ENCODE measurements around the gene ALDH16A1. TPM values are rescaled to one million over a fixed set of nuclear protein-coding genes. Genes with fewer than 3 reads are reported as not detected.
"Not testable (repeated sequence)": the region's sequence is repeated elsewhere in the genome, so short reads cannot be mapped to it uniquely, and the experiment has no call there.

ALDH16A1 gene
- total RNA-seq, 2 experiments from 2014 or later: 36.6 to 37.5 TPM

GRCh38 chr19:49453757-49454240 lies 774 bp downstream of the ALDH16A1 start:
- ChIA-PET POLR2A (interaction anchor here (0.9 to 5.0 kb wide), 10 partner anchors 11 to 126 kb away, joined by 3 to 62 read pairs (median 5); partner anchors contain the start of genes FLT3LG and RPL13A), CTCF (interaction anchor here (1.0 to 8.6 kb wide), 6 partner anchors 9 to 93 kb away, joined by 3 to 114 read pairs (median 5); partner anchors contain the start of gene FLT3LG)
- ATAC-seq (peak; percentile 4), DNase-seq (no peak)
- peak overlapping the region; percentile 93 for H3K4me3 Mint-ChIP-seq
- no peaks in the 10 kb centered on the region for H3K9me3 Mint-ChIP-seq (ENCODE audit: insufficient read depth)
- H3K27me3 Mint-ChIP-seq (ENCODE audit: low read depth): no peaks in the 10 kb centered on the region
- peak overlapping the region; percentile 100 for H3K27ac Mint-ChIP-seq
- H3K36me3 Mint-ChIP-seq (ENCODE audit: low read depth): peaks cover 33% of the 10 kb centered on the region
- peaks cover 44% of the 10 kb centered on the region for H3K4me1 Mint-ChIP-seq (ENCODE audit: low read depth)

GRCh38 chr19:49455773-49456172 lies 2.7 kb downstream of the ALDH16A1 start:
- H3K4me3 Mint-ChIP-seq: no peak overlapping the region
- DNase-seq (no peak), ATAC-seq (no peak)
- peak overlapping the region; percentile 10 for H3K27ac Mint-ChIP-seq
- ChIA-PET POLR2A (interaction anchor here (1.0 kb wide), 1 partner anchor 14 kb away, joined by 3 read pairs; no protein-coding TSS in a partner anchor), CTCF (interaction anchor here (1.1 to 8.6 kb wide), 2 partner anchors 15 to 21 kb away, joined by 3 to 114 read pairs; partner anchors contain the start of gene FLT3LG)
- H3K36me3 Mint-ChIP-seq (ENCODE audit: low read depth): peaks cover 22% of the 10 kb centered on the region
- H3K4me1 Mint-ChIP-seq (ENCODE audit: low read depth): peaks cover 27% of the 10 kb centered on the region
- H3K9me3 Mint-ChIP-seq (ENCODE audit: insufficient read depth): no peaks in the 10 kb centered on the region
- H3K27me3 Mint-ChIP-seq (ENCODE audit: low read depth): no peaks in the 10 kb centered on the region

- Mint-ChIP-seq H3K4me3 (no peak overlapping the region), H3K27me3 (ENCODE audit: low read depth) (no peaks in the 10 kb centered on the region), H3K4me1 (ENCODE audit: low read depth) (peaks cover 26% of the 10 kb centered on the region), H3K36me3 (ENCODE audit: low read depth) (peaks cover 20% of the 10 kb centered on the region), H3K27ac (peak overlapping the region; percentile 10), H3K9me3 (ENCODE audit: insufficient read depth) (no peaks in the 10 kb centered on the region)
- DNase-seq (no peak), ATAC-seq (no peak)
- ChIA-PET POLR2A (interaction anchor here (1.0 kb wide), 1 partner anchor 13 kb away, joined by 3 read pairs; no protein-coding TSS in a partner anchor), CTCF (interaction anchor here (1.1 to 8.6 kb wide), 2 partner anchors 15 to 20 kb away, joined by 3 to 114 read pairs; partner anchors contain the start of gene FLT3LG)
These were observed 3.3 kb downstream of the ALDH16A1 start for GRCh38 chr19:49456326-49456725.

GRCh38 chr19:49458567-49458903 lies 5.5 kb downstream of the ALDH16A1 start:
- Mint-ChIP-seq H3K27ac (no peak overlapping the region), H3K27me3 (ENCODE audit: low read depth) (no peaks in the 10 kb centered on the region), H3K4me3 (no peak overlapping the region), H3K36me3 (ENCODE audit: low read depth) (peaks cover 18% of the 10 kb centered on the region), H3K4me1 (ENCODE audit: low read depth) (peaks cover 16% of the 10 kb centered on the region), H3K9me3 (ENCODE audit: insufficient read depth) (no peaks in the 10 kb centered on the region)
- ChIA-PET CTCF (interaction anchor here (1.2 to 1.3 kb wide), 2 partner anchors 15 to 18 kb away, joined by 3 to 7 read pairs; partner anchors contain the start of gene FLT3LG), POLR2A (interaction anchor here (1.0 kb wide), 1 partner anchor 11 kb away, joined by 3 read pairs; no protein-coding TSS in a partner anchor)
- ATAC-seq (no peak), DNase-seq (no peak)

GRCh38 chr19:49459388-49459787 lies 6.4 kb downstream of the ALDH16A1 start:
- H3K4me3 Mint-ChIP-seq: no peak overlapping the region
- ATAC-seq: no peak

GRCh38 chr19:49461130-49461529 lies 8.1 kb downstream of the ALDH16A1 start:
- H3K4me3 Mint-ChIP-seq; H3K4me1 Mint-ChIP-seq (ENCODE audit: low read depth); CTCF ChIA-PET; POLR2A ChIA-PET; ATAC-seq; H3K27me3 Mint-ChIP-seq (ENCODE audit: low read depth); H3K9me3 Mint-ChIP-seq (ENCODE audit: insufficient read depth); H3K27ac Mint-ChIP-seq; DNase-seq: not testable (repeated sequence)
- peaks cover 15% of the 10 kb centered on the region for H3K36me3 Mint-ChIP-seq (ENCODE audit: low read depth)

More at GRCh38 chr19:49459388-49459787, 6.4 kb downstream of the ALDH16A1 start:
- Mint-ChIP-seq H3K27ac (no peak overlapping the region), H3K9me3 (ENCODE audit: insufficient read depth) (no peaks in the 10 kb centered on the region), H3K27me3 (ENCODE audit: low read depth) (no peaks in the 10 kb centered on the region), H3K36me3 (ENCODE audit: low read depth) (peaks cover 18% of the 10 kb centered on the region), H3K4me1 (ENCODE audit: low read depth) (peaks cover 11% of the 10 kb centered on the region)
- no peak for DNase-seq
- POLR2A ChIA-PET: no interaction called here
- CTCF ChIA-PET: no interaction called here

- Mint-ChIP-seq H3K27me3 (ENCODE audit: low read depth) (no peaks in the 10 kb centered on the region), H3K27ac (no peak overlapping the region), H3K36me3 (ENCODE audit: low read depth) (peaks cover 16% of the 10 kb centered on the region), H3K4me1 (ENCODE audit: low read depth) (no peaks in the 10 kb centered on the region), H3K4me3 (no peak overlapping the region), H3K9me3 (ENCODE audit: insufficient read depth) (no peaks in the 10 kb centered on the region)
- CTCF ChIA-PET: no interaction called here
- DNase-seq (no peak), ATAC-seq (no peak)
- POLR2A ChIA-PET: no interaction called here
These were observed 8.6 kb downstream of the ALDH16A1 start for GRCh38 chr19:49461656-49462055.

- ATAC-seq (no peak), DNase-seq (no peak)
- ChIA-PET POLR2A (no interaction called here), CTCF (no interaction called here)
- peaks cover 13% of the 10 kb centered on the region for H3K36me3 Mint-ChIP-seq (ENCODE audit: low read depth)
- no peaks in the 10 kb centered on the region for H3K4me1 Mint-ChIP-seq (ENCODE audit: low read depth)
- H3K9me3 Mint-ChIP-seq (ENCODE audit: insufficient read depth): no peaks in the 10 kb centered on the region
- H3K27ac Mint-ChIP-seq: peak overlapping the region; percentile 33
- H3K27me3 Mint-ChIP-seq (ENCODE audit: low read depth): no peaks in the 10 kb centered on the region
- no peak overlapping the region for H3K4me3 Mint-ChIP-seq
These were observed 9.5 kb downstream of the ALDH16A1 start for GRCh38 chr19:49462492-49462891.

GRCh38 chr19:49463960-49464740 lies 11.1 kb downstream of the ALDH16A1 start:
- Mint-ChIP-seq H3K36me3 (ENCODE audit: low read depth) (peaks cover 16% of the 10 kb centered on the region), H3K27me3 (ENCODE audit: low read depth) (no peaks in the 10 kb centered on the region), H3K4me3 (no peak overlapping the region), H3K27ac (no peak overlapping the region), H3K9me3 (ENCODE audit: insufficient read depth) (no peaks in the 10 kb centered on the region), H3K4me1 (ENCODE audit: low read depth) (peaks cover 15% of the 10 kb centered on the region)
- ChIA-PET POLR2A (interaction anchor here (0.7 to 2.1 kb wide), 2 partner anchors 11 to 180 kb away, joined by 3 to 10 read pairs; partner anchors contain the start of gene ALDH16A1), CTCF (interaction anchor here (1.3 kb wide), 1 partner anchor 12 kb away, joined by 3 read pairs; no protein-coding TSS in a partner anchor)
- DNase-seq (no peak), ATAC-seq (no peak)

- no peak overlapping the region for H3K4me3 Mint-ChIP-seq
- H3K36me3 Mint-ChIP-seq (ENCODE audit: low read depth): peaks cover 10% of the 10 kb centered on the region
- DNase-seq: no peak
- H3K9me3 Mint-ChIP-seq (ENCODE audit: insufficient read depth): no peaks in the 10 kb centered on the region
- peaks cover 26% of the 10 kb centered on the region for H3K4me1 Mint-ChIP-seq (ENCODE audit: low read depth)
- no peak overlapping the region for H3K27ac Mint-ChIP-seq
- H3K27me3 Mint-ChIP-seq (ENCODE audit: low read depth): no peaks in the 10 kb centered on the region
- CTCF ChIA-PET: interaction anchor here (1.3 kb wide), 1 partner anchor 13 kb away, joined by 3 read pairs; no protein-coding TSS in a partner anchor
- ATAC-seq: no peak
- POLR2A ChIA-PET: interaction anchor here (2.1 kb wide), 1 partner anchor 12 kb away, joined by 10 read pairs; the partner anchor contains the start of gene ALDH16A1
These were observed 12.3 kb downstream of the ALDH16A1 start for GRCh38 chr19:49465371-49465770.

- ATAC-seq (no peak), DNase-seq (no peak)
- Mint-ChIP-seq H3K27ac (peak overlapping the region; percentile 99), H3K36me3 (ENCODE audit: low read depth) (peaks cover 9% of the 10 kb centered on the region), H3K9me3 (ENCODE audit: insufficient read depth) (no peaks in the 10 kb centered on the region), H3K27me3 (ENCODE audit: low read depth) (no peaks in the 10 kb centered on the region), H3K4me1 (ENCODE audit: low read depth) (peaks cover 50% of the 10 kb centered on the region), H3K4me3 (peak overlapping the region; percentile 70)
- CTCF ChIA-PET: interaction anchor here (1.7 to 6.4 kb wide), 3 partner anchors 15 to 78 kb away, joined by 3 to 114 read pairs (median 51); partner anchors contain the start of genes ALDH16A1 and PIH1D1
- POLR2A ChIA-PET: interaction anchor here (1.2 to 3.6 kb wide), 2 partner anchors 15 to 24 kb away, joined by 3 to 62 read pairs; partner anchors contain the start of genes ALDH16A1 and PIH1D1
These were observed 15.2 kb downstream of the ALDH16A1 start for GRCh38 chr19:49468199-49468598.

All from activated CD8-positive, alpha-beta T cell treated with anti-CD3 and anti-CD28 coated beads, Interleukin-2, amount 10 ng/mL, durations not matched to agents 7 days and 5 days (primary cell).